AG08396 (cell line): Measurements from ENCODE around the gene GRM8.
"Not testable (repeated sequence)": the region's sequence is repeated elsewhere in the genome, so short reads cannot be mapped to it uniquely, and the experiment has no call there.

Experiments used
- DNase-seq: peaks from one replicate; pipeline ENCODE4 v3.0.0; 2012; ENCODE audit warnings: low spot score, mixed read lengths

GRM8 gene

GRCh38 chr7:127029823-127030222, 222.9 kb downstream of the GRM8 start:
- DNase-seq = no peak

- DNase-seq = no peak
Observed at GRCh38 chr7:127021857-127022256, 230.9 kb downstream of the GRM8 start.

GRCh38 chr7:127021019-127021738, 231.6 kb downstream of the GRM8 start:
- DNase-seq = no peak

GRCh38 chr7:127018889-127019288, 233.9 kb downstream of the GRM8 start:
- DNase-seq = no peak

- DNase-seq = no peak
Observed at GRCh38 chr7:127017196-127017595, 235.5 kb downstream of the GRM8 start.

- DNase-seq = no peak
Observed at GRCh38 chr7:127000725-127001124, 252.0 kb downstream of the GRM8 start.

- DNase-seq = no peak
Observed at GRCh38 chr7:126996659-126997058, 256.1 kb downstream of the GRM8 start.

- DNase-seq = no peak
Observed at GRCh38 chr7:126993626-126994213, 259.0 kb downstream of the GRM8 start.

GRCh38 chr7:126988022-126988421, 264.7 kb downstream of the GRM8 start:
- DNase-seq = no peak

GRCh38 chr7:126979722-126980121, 273.0 kb downstream of the GRM8 start:
- no peak for DNase-seq

GRCh38 chr7:126978865-126979264, 273.9 kb downstream of the GRM8 start:
- no peak for DNase-seq

- no peak for DNase-seq
Observed at GRCh38 chr7:126973066-126973465, 279.7 kb downstream of the GRM8 start.

- no peak for DNase-seq
Observed at GRCh38 chr7:126972571-126972970, 280.2 kb downstream of the GRM8 start.

- DNase-seq = no peak
Observed at GRCh38 chr7:126959649-126960048, 293.1 kb downstream of the GRM8 start.

GRCh38 chr7:126958367-126958766, 294.4 kb downstream of the GRM8 start:
- DNase-seq = no peak

GRCh38 chr7:126957443-126957842, 295.3 kb downstream of the GRM8 start:
- no peak for DNase-seq

- DNase-seq = no peak
Observed at GRCh38 chr7:126953461-126953860, 299.3 kb downstream of the GRM8 start.

GRCh38 chr7:126948664-126949063, 304.1 kb downstream of the GRM8 start:
- no peak for DNase-seq

- no peak for DNase-seq
Observed at GRCh38 chr7:126940723-126941307, 311.9 kb downstream of the GRM8 start.

- no peak for DNase-seq
Observed at GRCh38 chr7:126937171-126937570, 315.6 kb downstream of the GRM8 start.

GRCh38 chr7:126931581-126931980, 321.2 kb downstream of the GRM8 start:
- no peak for DNase-seq

- DNase-seq = no peak
Observed at GRCh38 chr7:126930166-126930565, 322.6 kb downstream of the GRM8 start.

GRCh38 chr7:126924477-126924876, 328.3 kb downstream of the GRM8 start:
- no peak for DNase-seq

- DNase-seq = not testable (repeated sequence)
Observed at GRCh38 chr7:126911627-126912026, 341.1 kb downstream of the GRM8 start.
